NB4 (cell line): ENCODE data around the gene LYRM2.

Source experiments
- CTCF ChIP-seq: IDR thresholded peaks from one replicate; pipeline ENCODE4 v1.5.1; 2012; ENCODE audit warnings: low read depth, low read length
- MAX ChIP-seq: IDR thresholded peaks from 2 replicates; pipeline ENCODE4 v1.6.1; 2011; ENCODE audit warnings: low read depth, low read length
- MYC ChIP-seq: IDR thresholded peaks from 2 replicates; pipeline ENCODE4 v1.6.1; 2011; ENCODE audit warnings: low read depth, low read length
- POLR2A ChIP-seq: IDR thresholded peaks from 2 replicates; pipeline ENCODE4 v1.6.1; 2011; ENCODE audit warnings: mild to moderate bottlenecking; ENCODE audit not compliant: insufficient read length; ENCODE audit errors: extremely low read depth

- no peak for TF ChIP-seq CTCF
- no peak for TF ChIP-seq POLR2A
- no peak for TF ChIP-seq MAX
- TF ChIP-seq MYC = no peak
Observed at GRCh38 chr6:89675949-89676748, 37.6 kb upstream of the LYRM2 start.
